Hepatocyte (in vitro differentiated cells): ENCODE data around the gene MFAP2. TPM values are rescaled to one million over a fixed set of nuclear protein-coding genes. Genes with fewer than 3 reads are reported as not detected.

ENCODE experiments used
- DNase-seq: peaks from one replicate; pipeline ENCODE4 v3.0.0-alpha.2; 2016; ENCODE audit warnings: low spot score
- H2AFZ ChIP-seq: fragments of 200-600 bp; sonication (generic); 2 replicates; pipeline ENCODE4 v1.6.0; 2016; ENCODE audit warnings: antibody characterized with exemption, mild to moderate bottlenecking
- H3K27ac ChIP-seq: fragments of 200-600 bp; sonication (generic); 2 replicates; pipeline ENCODE4 v1.5.1; 2016; ENCODE audit warnings: mild to moderate bottlenecking
- H3K27me3 ChIP-seq: fragments of 200-600 bp; sonication (generic); 2 replicates; pipeline ENCODE4 v1.6.1; 2016
- H3K36me3 ChIP-seq: fragments of 200-600 bp; sonication (generic); replicated peaks from 2 replicates; pipeline ENCODE4 v1.5.1; 2016; ENCODE audit warnings: low read depth; ENCODE audit not compliant: insufficient read depth
- H3K4me1 ChIP-seq: fragments of 200-600 bp; sonication (generic); 2 replicates; pipeline ENCODE4 v1.5.1; 2016; ENCODE audit warnings: mild to moderate bottlenecking, moderate library complexity; ENCODE audit not compliant: insufficient read depth
- H3K4me2 ChIP-seq: fragments of 200-600 bp; sonication (generic); 2 replicates; pipeline ENCODE4 v1.6.0; 2016
- H3K4me3 ChIP-seq: fragments of 200-600 bp; sonication (generic); 2 replicates; pipeline ENCODE4 v1.5.1; 2016; ENCODE audit warnings: mild to moderate bottlenecking
- H3K79me2 ChIP-seq: fragments of 200-600 bp; sonication (generic); 2 replicates; pipeline ENCODE4 v1.6.0; 2017; ENCODE audit warnings: mild to moderate bottlenecking
- H3K9me2 ChIP-seq: fragments of 200-600 bp; sonication (generic); replicated peaks from 2 replicates; pipeline ENCODE4 v1.6.0; 2017; ENCODE audit warnings: mild to moderate bottlenecking; ENCODE audit not compliant: insufficient read depth
- H3K9me3 ChIP-seq: fragments of 200-600 bp; sonication (generic); 2 replicates; pipeline ENCODE4 v1.5.1; 2016; ENCODE audit warnings: low read depth, mild to moderate bottlenecking
- H4K20me1 ChIP-seq: fragments of 200-600 bp; sonication (generic); 2 replicates; pipeline ENCODE4 v1.6.0; 2016; ENCODE audit warnings: mild to moderate bottlenecking; ENCODE audit not compliant: insufficient read depth, poor library complexity, severe bottlenecking
- CTCF ChIP-seq: fragments of 200-600 bp; sonication (generic); IDR thresholded peaks from 2 replicates; pipeline ENCODE4 v1.5.1; 2016; ENCODE audit warnings: antibody characterized with exemption, mild to moderate bottlenecking; ENCODE audit not compliant: poor library complexity
- EZH2 ChIP-seq: fragments of 200-600 bp; sonication (generic); IDR thresholded peaks from 2 replicates; pipeline ENCODE4 v1.6.1; 2016; ENCODE audit warnings: antibody characterized with exemption, mild to moderate bottlenecking, borderline replicate concordance
- EZH2phosphoT487 ChIP-seq: fragments of 200-600 bp; sonication (generic); IDR thresholded peaks from one replicate; pipeline ENCODE4 v1.6.1; 2018; ENCODE audit warnings: antibody characterized with exemption, mild to moderate bottlenecking, low read depth, moderate library complexity; ENCODE audit not compliant: unreplicated experiment, severe bottlenecking
- WGBS: methylation state at CpG from one replicate; pipeline ENCODE4 v1.1.6; 2016; ENCODE audit warnings: low lambda C conversion rate; ENCODE audit errors: missing lambda C conversion rate; 5-methylcytosine and 5-hydroxymethylcytosine counted together
- polyA plus RNA-seq: library from polyadenylated mRNA; unstranded; fragments of >200 nt; fragmentation: Nextera tagmentation; extraction: Ambion mirVana; gene quantifications from 2 replicates; pipeline ENCODE4 v1.2.1, GENCODE V29; 2016
- total RNA-seq: library from RNA; depleted of rRNA; stranded (reverse); fragments of >200 nt; gene quantifications from 2 replicates; pipeline ENCODE4 v1.2.3, GENCODE V29; 2014

MFAP2 gene
- total RNA-seq (172 and 200 TPM in 2 replicates), polyA plus RNA-seq (540 and 551 TPM in 2 replicates)

- Histone ChIP-seq H3K27ac (peak within 1 kb of the TSS; percentile 96), H3K4me2 (peak within 1 kb of the TSS; percentile 97), H4K20me1 (peaks cover 35% of the 10 kb centered on the region), H3K9me3 (no peaks in the 10 kb centered on the region), H3K9me2 (no peaks in the 10 kb centered on the region), H3K4me3 (peak within 1 kb of the TSS; percentile 50), H3K79me2 (peaks cover 51% of the 10 kb centered on the region), H3K4me1 (peaks cover 45% of the 10 kb centered on the region), H3K27me3 (no peaks in the 10 kb centered on the region), H2AFZ (peak within 1 kb of the TSS; percentile 60), H3K36me3 (no peaks in the 10 kb centered on the region)
- DNase-seq: peak; percentile 81
- 56% methylated on average over 8 of the region's 53 CpGs for WGBS
- no peak for TF ChIP-seq CTCF
- no peak for TF ChIP-seq EZH2
- TF ChIP-seq EZH2phosphoT487: no peak
Observed at GRCh38 chr1:16980473-16981268, at the start of gene MFAP2. Gene MFAP2 (minus strand): TSS chr1:16980620. CDS start chr1:16978273, 2,347 bp downstream.

- H3K4me1 ChIP-seq: no peaks in the 10 kb centered on the region
- H3K4me3 ChIP-seq: no peak overlapping the region
- peaks cover 7% of the 10 kb centered on the region for H4K20me1 ChIP-seq
- DNase-seq: no peak
- H3K27ac ChIP-seq: no peak overlapping the region
- H3K27me3 ChIP-seq: no peaks in the 10 kb centered on the region
- H3K79me2 ChIP-seq: peaks cover 7% of the 10 kb centered on the region
- H2AFZ ChIP-seq: no peak overlapping the region
- no peaks in the 10 kb centered on the region for H3K9me2 ChIP-seq
- H3K9me3 ChIP-seq: no peaks in the 10 kb centered on the region
- TF ChIP-seq CTCF: no peak
- 90% methylated on average over 4 of the region's 4 CpGs for WGBS
- H3K36me3 ChIP-seq: no peaks in the 10 kb centered on the region
- no peak overlapping the region for H3K4me2 ChIP-seq
Observed at GRCh38 chr1:17030206-17030605, 49.8 kb upstream of the MFAP2 start.

GRCh38 chr1:17028662-17029188, 48.3 kb upstream of the MFAP2 start:
- no peak for DNase-seq
- Histone ChIP-seq H3K4me2 (no peak overlapping the region), H3K9me2 (no peaks in the 10 kb centered on the region), H3K4me1 (no peaks in the 10 kb centered on the region), H2AFZ (no peak overlapping the region), H3K79me2 (no peaks in the 10 kb centered on the region), H3K9me3 (no peaks in the 10 kb centered on the region), H4K20me1 (no peaks in the 10 kb centered on the region), H3K27ac (no peak overlapping the region), H3K4me3 (no peak overlapping the region), H3K36me3 (no peaks in the 10 kb centered on the region), H3K27me3 (no peaks in the 10 kb centered on the region)
- TF ChIP-seq EZH2phosphoT487 (no peak), CTCF (no peak), EZH2 (no peak)
- 93% methylated on average over 5 of the region's 5 CpGs for WGBS
